Left ventricle myocardium inferior (tissue), 1 donor: Measurements from ENCODE around the gene CDC42BPA. TPM values are rescaled to one million over a fixed set of nuclear protein-coding genes. Genes with fewer than 3 reads are reported as not detected.
"Not testable (repeated sequence)": the region's sequence is repeated elsewhere in the genome, so short reads cannot be mapped to it uniquely, and the experiment has no call there.

ENCODE experiments used
- DNase-seq: peaks from one replicate; pipeline ENCODE4 v3.0.0-alpha.2; 2020
- H3K27ac ChIP-seq: fragments of 200-600 bp; replicated peaks from 2 replicates; pipeline ENCODE4 v1.8.0; 2021
- H3K27me3 ChIP-seq: fragments of 200-600 bp; 2 replicates; pipeline ENCODE4 v1.8.0; 2021; ENCODE audit warnings: low read depth
- H3K36me3 ChIP-seq: fragments of 200-600 bp; 2 replicates; pipeline ENCODE4 v1.8.0; 2021
- H3K4me1 ChIP-seq: fragments of 200-600 bp; 2 replicates; pipeline ENCODE4 v1.8.0; 2021
- H3K4me3 ChIP-seq: fragments of 200-600 bp; 2 replicates; pipeline ENCODE4 v1.8.0; 2021; ENCODE audit warnings: mild to moderate bottlenecking, moderate library complexity
- H3K9me3 ChIP-seq: fragments of 200-600 bp; replicated peaks from 2 replicates; pipeline ENCODE4 v1.8.0; 2021
- intact Hi-C: fragments of 100-400 bp; cut with micrococcal nuclease; formaldehyde crosslinking; loops from one replicate; pipeline ENCODE4 v1.11.0; 2022
- total RNA-seq: library from RNA; stranded (reverse); fragmentation: NEBNext Ultra II Directional; extraction: Animal tissue kit (Norgen Biotek cat#: 25700); gene quantifications from one replicate; pipeline ENCODE4 v1.2.1, GENCODE V29; 2021
- TF ChIP-seq, protein P1 (sequence below): fragments of 200-600 bp; IDR thresholded peaks from 2 replicates; pipeline ENCODE4 v1.8.0; 2021; ENCODE audit warnings: antibody characterized with exemption, mild to moderate bottlenecking, borderline replicate concordance
- donor health status: DM: no; HTN: yes; CAD: no; lungs with severe emphysema.

CDC42BPA gene
- total RNA-seq, 1 donor from 2014 or later: 35.1 TPM

- Histone ChIP-seq H3K27me3 (no peaks in the 10 kb centered on the region), H3K4me1 (peaks cover 45% of the 10 kb centered on the region), H3K9me3 (no peaks in the 10 kb centered on the region), H3K27ac (peak overlapping the region; percentile 62), H3K36me3 (no peaks in the 10 kb centered on the region), H3K4me3 (no peak overlapping the region)
- TF ChIP-seq, protein P1, sequence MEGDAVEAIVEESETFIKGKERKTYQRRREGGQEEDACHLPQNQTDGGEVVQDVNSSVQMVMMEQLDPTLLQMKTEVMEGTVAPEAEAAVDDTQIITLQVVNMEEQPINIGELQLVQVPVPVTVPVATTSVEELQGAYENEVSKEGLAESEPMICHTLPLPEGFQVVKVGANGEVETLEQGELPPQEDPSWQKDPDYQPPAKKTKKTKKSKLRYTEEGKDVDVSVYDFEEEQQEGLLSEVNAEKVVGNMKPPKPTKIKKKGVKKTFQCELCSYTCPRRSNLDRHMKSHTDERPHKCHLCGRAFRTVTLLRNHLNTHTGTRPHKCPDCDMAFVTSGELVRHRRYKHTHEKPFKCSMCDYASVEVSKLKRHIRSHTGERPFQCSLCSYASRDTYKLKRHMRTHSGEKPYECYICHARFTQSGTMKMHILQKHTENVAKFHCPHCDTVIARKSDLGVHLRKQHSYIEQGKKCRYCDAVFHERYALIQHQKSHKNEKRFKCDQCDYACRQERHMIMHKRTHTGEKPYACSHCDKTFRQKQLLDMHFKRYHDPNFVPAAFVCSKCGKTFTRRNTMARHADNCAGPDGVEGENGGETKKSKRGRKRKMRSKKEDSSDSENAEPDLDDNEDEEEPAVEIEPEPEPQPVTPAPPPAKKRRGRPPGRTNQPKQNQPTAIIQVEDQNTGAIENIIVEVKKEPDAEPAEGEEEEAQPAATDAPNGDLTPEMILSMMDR: no peak
- intact Hi-C loops: loop anchor here (10.0 kb wide), 1 partner anchor 82 kb away; no protein-coding TSS in a partner anchor
- no peak for DNase-seq
Observed at GRCh38 chr1:227353186-227353585, 34.9 kb upstream of the CDC42BPA start.

- Histone ChIP-seq H3K4me1 (peaks cover 36% of the 10 kb centered on the region), H3K27ac (peak overlapping the region; percentile 62)
- not testable (repeated sequence) for H3K27me3 ChIP-seq, DNase-seq, H3K36me3 ChIP-seq, H3K9me3 ChIP-seq, H3K4me3 ChIP-seq
- intact Hi-C loops: loop anchor here (10.0 kb wide), 1 partner anchor 83 kb away; no protein-coding TSS in a partner anchor
Observed at GRCh38 chr1:227352164-227352563, 33.9 kb upstream of the CDC42BPA start.

DNA sequence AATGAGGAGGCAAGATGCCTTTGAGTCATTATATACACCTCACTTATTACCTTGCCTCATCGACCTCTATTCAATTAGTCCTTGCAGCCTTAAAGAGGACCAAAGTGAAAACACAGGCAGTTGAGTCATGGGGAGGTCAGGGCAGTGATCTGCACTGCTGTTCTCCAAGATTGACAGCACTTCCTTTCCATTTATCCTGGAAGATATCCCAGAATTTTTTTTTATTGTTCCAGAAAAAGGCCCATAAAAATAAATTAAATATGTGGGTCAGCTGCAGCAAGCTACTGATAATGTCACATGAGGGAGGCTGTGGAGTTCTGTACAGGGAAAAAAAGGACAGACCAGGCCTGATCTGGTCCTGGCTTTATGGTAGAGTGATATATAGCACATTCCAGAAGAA lies 33.2 kb upstream of the CDC42BPA start:
- Histone ChIP-seq H3K9me3 (no peaks in the 10 kb centered on the region), H3K27me3 (no peaks in the 10 kb centered on the region), H3K4me1 (peaks cover 29% of the 10 kb centered on the region), H3K27ac (peak overlapping the region; percentile 62), H3K36me3 (no peaks in the 10 kb centered on the region), H3K4me3 (no peak overlapping the region)
- intact Hi-C loops: loop anchor here (10.0 kb wide), 1 partner anchor 83 kb away; no protein-coding TSS in a partner anchor
- TF ChIP-seq, protein P1: no peak
- DNase-seq: no peak

DNA sequence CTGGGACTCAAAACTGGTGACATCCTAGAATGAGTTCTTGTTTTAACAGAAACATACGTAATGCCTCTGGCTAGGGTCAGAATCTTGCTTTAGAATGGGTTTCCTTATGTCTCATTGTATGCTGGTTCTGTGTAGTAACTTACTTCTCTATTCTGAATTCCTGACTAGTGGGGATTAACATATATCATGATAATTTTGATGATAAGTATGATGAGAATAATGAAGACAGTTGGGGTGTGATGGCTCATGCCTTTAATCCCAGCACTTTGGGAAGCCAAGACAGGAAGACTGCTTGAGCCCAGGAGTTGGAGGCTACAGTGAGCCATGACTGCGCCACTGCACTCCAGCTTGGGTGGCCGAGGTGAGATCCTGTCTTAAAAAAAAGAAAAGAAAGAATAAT lies 31.7 kb upstream of the CDC42BPA start:
- TF ChIP-seq, protein P1: no peak
- no peaks in the 10 kb centered on the region for H3K27me3 ChIP-seq
- H3K9me3 ChIP-seq: no peaks in the 10 kb centered on the region
- H3K27ac ChIP-seq: no peak overlapping the region
- H3K36me3 ChIP-seq: no peaks in the 10 kb centered on the region
- no peak overlapping the region for H3K4me3 ChIP-seq
- DNase-seq: no peak
- peaks cover 26% of the 10 kb centered on the region for H3K4me1 ChIP-seq
- intact Hi-C loops: loop anchor here (10.0 kb wide), 1 partner anchor 85 kb away; no protein-coding TSS in a partner anchor

- Histone ChIP-seq H3K36me3 (no peaks in the 10 kb centered on the region), H3K9me3 (peaks cover 12% of the 10 kb centered on the region), H3K27me3 (no peaks in the 10 kb centered on the region), H3K4me3 (no peak overlapping the region), H3K4me1 (peaks cover 6% of the 10 kb centered on the region), H3K27ac (no peak overlapping the region)
- intact Hi-C loops: no loop called here
- TF ChIP-seq, protein P1: no peak
- DNase-seq: no peak
Observed at GRCh38 chr1:227343727-227344551, 25.6 kb upstream of the CDC42BPA start.

- intact Hi-C loops: no loop called here
- TF ChIP-seq, protein P1: no peak
- Histone ChIP-seq H3K4me1 (peaks cover 6% of the 10 kb centered on the region), H3K4me3 (no peak overlapping the region), H3K36me3 (no peaks in the 10 kb centered on the region), H3K27ac (no peak overlapping the region), H3K9me3 (peaks cover 12% of the 10 kb centered on the region), H3K27me3 (no peaks in the 10 kb centered on the region)
- no peak for DNase-seq
Observed at GRCh38 chr1:227343206-227343605, 24.9 kb upstream of the CDC42BPA start.
